GM19452 (cell line): ENCODE data around the gene PACSIN3.

ENCODE experiments used
- ATAC-seq: cut with Tn5 transposase; IDR thresholded peaks from one replicate; pipeline ENCODE4 v1.9.1; 2021; ENCODE audit not compliant: unreplicated experiment

The PACSIN3 gene

GRCh38 chr11:47154616-47155570, 31.3 kb downstream of the PACSIN3 start:
- no peak for ATAC-seq

- no peak for ATAC-seq
These were observed 33.0 kb downstream of the PACSIN3 start for GRCh38 chr11:47152953-47153950.

DNA sequence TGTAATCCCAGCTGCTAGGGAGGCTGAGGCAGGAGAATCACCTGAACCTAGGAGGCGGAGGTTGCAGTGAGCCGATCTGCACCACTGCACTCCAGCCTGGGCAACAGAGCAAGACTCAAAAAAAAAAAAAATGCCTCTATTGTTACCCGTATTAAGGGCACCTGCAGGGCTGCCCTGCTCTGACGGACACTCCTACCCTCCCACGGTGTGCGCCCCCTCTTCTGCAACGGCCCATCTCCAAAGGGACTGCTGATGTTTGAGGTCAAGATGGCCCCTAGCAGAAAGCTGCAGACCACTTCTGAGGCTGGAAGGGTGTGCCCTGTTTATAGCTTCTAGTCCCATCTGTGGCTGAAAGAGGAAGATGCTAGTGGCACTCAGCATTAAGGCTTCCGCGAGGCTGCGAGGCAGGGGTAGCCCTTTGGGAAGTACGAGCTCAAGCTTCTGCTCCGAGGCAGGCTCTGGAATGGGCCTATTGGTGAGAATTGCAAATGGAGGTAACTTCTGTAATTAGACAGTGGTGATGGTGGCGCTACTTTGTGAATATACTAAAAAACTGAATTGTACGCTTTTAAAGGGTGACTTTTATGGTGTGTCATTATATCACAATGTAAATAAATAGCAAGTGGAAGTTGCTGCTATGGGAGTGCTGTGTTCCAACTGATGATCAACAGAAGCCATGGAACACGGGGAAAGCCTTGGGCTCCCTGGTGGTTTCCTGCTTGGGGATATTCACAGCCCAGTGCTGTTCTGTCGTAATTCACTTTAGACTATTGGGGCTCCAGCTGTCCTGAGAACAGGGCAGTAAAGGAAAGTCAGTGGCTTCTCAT, 33.9 kb downstream of the PACSIN3 start:
- ATAC-seq, result no peak

- no peak for ATAC-seq
These were observed 36.5 kb downstream of the PACSIN3 start for GRCh38 chr11:47149782-47150181.

DNA sequence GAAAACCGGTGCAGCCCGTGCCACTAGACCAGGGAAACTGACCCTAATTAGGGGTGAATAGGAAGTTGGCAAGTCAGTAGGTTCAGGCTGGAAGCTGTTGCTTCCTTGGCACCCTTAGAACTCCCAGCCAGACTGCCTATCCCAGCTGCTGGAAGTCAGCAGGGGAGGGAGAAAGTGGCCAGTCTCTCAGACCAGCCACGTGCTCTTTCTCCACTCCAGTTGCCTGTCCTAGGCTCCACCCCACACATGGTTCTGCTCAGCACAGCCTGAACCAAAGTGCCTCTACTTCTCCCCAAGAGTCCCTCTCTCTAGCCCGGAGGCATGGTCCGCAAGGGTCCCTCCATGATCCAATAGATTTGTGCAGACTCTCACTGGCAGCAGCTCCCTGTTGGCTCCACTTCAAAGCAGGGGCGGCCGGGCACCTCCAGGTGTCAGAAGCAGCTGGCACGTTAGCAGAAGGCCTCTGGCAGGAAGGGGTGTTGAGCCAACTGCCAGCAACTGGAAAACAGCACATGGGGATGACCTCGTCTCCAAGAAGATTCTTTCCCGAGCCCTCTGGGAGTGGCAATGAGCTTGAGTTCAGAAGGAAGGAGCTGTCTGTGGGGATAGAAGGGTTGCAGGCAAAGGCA, 37.2 kb downstream of the PACSIN3 start:
- no peak for ATAC-seq

DNA sequence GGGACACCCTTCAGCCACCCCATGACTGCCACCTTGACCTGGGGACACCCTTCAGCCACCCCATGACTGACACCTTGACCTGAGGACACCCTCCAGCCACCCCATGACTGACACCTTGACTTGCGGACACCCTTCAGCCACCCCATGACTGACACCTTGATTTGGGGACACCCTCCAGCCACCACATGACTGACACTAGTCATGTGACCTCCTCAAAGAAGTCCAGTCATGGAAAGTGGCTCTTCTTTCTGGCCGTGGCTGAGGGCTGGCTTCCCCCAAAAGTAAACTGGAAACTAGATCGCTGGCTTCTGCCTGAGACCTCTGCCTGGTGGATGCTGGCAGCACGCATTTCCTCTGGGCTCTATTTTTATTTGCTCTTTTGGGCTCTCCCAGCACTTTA, 38.0 kb downstream of the PACSIN3 start:
- no peak for ATAC-seq

DNA sequence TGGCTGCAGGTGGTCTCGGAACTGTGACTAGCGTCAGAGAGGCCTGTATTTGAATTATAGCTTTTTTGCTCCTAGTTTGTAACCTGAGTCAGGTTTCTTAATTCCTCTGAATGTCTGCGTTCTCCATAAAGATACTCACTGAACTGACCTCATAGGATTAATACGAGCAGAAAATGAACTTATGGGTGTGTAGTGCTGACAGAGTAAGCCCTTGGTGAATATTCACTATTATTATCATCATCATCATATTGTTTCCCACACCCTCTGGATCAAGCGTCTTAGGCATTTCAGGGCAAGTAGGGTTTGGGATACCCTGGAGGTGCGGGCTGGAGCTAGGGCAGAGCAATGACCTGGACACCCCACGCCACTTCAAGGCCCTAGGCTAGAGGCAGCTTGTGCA, 38.6 kb downstream of the PACSIN3 start:
- ATAC-seq, result no peak

DNA sequence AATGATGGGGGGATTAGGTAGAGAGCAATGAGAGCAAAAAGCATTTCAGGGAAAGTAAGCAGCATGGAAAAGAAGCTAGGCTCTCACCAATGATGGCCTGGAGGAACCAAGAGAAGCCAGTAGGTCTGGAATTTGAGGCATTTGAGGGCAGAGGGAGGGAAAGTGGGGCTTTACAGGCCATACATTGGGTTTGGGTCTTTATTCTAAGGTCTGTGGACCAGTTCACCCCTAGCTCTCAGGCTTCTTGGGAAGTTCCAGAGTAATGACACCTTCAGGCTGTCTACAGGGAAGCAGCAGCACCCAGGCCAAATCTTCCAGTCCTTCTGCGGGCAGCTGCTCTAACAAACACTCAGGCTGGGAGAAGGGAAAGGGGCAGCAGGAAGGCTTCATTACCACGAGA, 39.0 kb downstream of the PACSIN3 start:
- ATAC-seq, result no peak

DNA sequence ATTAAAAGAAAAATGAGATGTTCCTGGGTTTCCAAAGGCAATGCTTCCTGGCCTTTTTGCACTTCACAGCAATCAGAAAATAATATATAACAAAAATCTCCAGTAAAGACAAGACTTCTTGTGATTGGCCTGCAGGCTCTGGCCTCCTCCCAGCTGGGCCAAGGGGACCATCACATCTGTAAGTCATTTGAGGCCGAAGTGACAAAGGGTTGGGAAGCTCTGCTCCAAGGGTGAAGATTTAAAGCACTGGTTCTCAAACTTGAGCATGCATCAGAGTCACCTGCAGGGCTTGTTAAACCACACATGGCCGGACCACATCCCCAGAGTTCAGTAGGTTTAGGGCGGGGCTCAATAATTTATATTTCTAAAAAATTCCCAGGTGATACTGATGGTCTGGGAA, 41.7 kb downstream of the PACSIN3 start:
- no peak for ATAC-seq

GRCh38 chr11:47143322-47143721, 42.9 kb downstream of the PACSIN3 start:
- ATAC-seq, result no peak

- no peak for ATAC-seq
These were observed 46.4 kb downstream of the PACSIN3 start for GRCh38 chr11:47139878-47140277.

DNA sequence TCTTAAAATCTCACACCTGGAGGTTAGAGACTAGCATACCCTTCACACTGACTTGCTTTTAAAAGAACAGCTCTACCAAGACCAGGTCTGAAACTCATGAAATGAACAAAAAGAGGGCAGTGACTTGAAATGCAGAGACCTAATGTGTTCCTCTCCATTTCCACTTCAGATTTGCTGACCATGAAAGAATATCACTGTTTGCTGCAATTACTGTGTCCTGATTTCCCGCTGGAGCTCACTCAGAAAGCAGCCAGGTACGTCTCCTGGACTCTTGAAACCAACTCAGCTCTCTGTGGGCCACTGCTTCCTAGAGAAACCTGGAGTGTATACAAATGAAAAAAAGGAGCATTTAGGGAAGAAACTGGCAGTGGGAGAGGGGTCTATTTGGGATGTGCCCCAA, 48.8 kb downstream of the PACSIN3 start:
- no peak for ATAC-seq

DNA sequence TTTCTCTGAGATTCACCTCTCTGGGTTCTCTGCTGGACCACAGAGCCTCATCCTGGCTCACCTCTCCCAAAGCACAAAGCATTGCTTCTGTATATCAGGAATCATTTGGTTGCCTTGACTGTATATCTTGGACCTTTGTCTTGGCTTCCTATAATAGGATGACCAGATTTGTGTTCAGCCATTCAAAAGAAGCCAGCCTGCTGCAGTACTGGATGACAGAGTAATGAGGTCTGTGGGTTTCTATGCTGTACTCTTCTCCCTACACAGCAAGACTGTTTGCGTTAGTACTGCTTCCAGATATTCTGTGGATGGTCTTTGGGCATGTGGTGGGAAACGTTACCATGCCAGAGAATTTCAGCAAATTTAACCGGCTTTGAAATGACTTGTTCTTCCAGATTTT, 49.3 kb downstream of the PACSIN3 start:
- no peak for ATAC-seq

DNA sequence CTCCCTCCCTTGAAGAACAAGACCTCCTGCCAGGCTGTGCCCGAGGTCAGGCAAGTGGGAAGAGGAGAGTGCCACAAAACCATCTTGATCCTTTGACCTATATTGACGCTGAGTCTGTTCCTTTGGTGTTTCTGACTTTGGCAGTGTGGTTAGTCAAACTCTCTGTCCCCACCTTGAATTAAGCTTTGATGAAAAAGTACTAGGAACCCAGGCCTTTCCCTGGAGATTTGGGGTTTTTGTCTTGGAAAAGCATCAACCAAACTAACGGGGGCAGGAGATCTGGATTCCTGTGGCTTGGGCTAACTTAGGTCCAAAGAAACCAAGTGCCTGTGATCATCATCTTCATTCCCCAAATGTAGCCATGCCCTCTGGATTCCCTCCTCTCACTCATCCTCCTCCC, 49.9 kb downstream of the PACSIN3 start:
- no peak for ATAC-seq

DNA sequence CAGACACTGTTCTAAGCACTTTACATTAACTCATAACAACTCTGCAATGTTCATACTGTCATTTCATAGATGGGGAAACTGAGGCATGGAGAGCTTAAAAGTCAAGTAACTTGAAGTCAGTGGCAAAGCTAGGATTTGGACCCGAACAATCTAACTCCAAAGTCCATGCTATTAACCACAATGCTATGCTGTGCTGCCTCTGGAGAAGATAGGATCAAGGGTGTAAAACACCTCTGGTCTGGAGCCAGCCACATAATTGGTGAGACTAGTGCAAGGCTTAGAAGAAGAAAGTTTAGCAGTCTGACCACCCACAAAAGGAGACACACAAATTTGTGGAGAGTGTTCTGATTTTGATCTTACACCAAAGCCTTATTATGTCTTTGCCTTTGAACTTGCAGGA, 53.3 kb downstream of the PACSIN3 start:
- ATAC-seq, result no peak

- no peak for ATAC-seq
These were observed 53.7 kb downstream of the PACSIN3 start for GRCh38 chr11:47132490-47132889.

DNA sequence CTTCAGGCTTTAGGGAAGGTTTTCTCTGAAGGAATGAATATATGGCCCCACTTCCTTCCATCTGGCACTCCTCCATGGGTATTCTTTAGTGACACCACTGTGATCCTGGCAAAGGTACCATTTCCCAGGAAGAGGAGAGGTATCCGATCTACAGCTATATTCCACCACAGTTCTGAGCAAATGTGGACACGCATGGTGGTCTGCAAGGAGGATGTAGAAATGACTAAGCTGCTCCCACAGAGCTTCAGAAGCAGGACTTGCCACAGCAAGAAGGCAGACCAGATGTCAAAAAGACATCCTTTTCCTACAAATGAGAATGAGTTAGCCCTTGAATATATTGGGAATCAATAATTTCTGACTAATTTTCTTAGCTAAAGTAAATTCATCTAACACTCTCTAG, 55.1 kb downstream of the PACSIN3 start:
- no peak for ATAC-seq

DNA sequence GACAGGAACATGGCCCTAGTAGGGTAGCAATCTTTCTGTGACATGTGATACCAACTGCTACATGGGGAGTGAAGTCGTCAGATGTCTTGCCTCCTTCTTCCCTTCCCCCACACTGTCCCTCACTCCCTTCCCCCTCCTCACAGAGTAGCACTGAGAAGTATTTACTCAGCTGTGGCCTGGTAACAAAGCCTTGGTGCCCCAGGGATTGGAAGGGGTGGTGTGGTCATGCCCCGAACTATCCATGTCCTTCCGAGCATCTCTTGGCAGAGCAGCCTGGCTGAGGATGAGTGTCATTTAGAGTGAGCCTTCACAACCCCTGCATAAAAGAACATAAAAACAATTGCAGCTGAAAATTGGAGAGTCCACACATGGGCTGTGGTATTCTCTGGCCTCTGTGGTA, 55.7 kb downstream of the PACSIN3 start:
- no peak for ATAC-seq
